ENCODE measurements around the gene ZNF157. TPM values are rescaled to one million over a fixed set of nuclear protein-coding genes. Genes with fewer than 3 reads are reported as not detected.

Gene ZNF157
- total and polyA plus RNA-seq, 10 of the 15 experiments (the other 5 are each of a cell fraction or from before 2014, with no cell fraction given), result 0.05 to 0.18 (median 0.12) TPM; not detected in 4

- TF ChIP-seq IRF5 (IDR thresholded peaks at IDR 0.05; ENCODE audit: borderline replicate concordance) (no peak), RCOR1 (conservative IDR thresholded peaks at IDR 0.05; ENCODE audit: low read depth, low read length) (0 out of 2 replicates have a peak, but pooled peaks have one; percentile 60), SIX5 (IDR thresholded peaks at IDR 0.05; ENCODE audit: low read depth, low read length, severe bottlenecking) (peak; percentile 66), HCFC1 (IDR thresholded peaks at IDR 0.05; ENCODE audit: low read length) (peak; percentile 72), CHD1 (IDR thresholded peaks at IDR 0.05; ENCODE audit: low read depth, low read length) (peak; percentile 95; the same call in 1 of the 2 replicates), JUND (IDR thresholded peaks at IDR 0.05; ENCODE audit: low read depth, low read length) (peak; percentile 87), NBN (IDR thresholded peaks at IDR 0.05) (0 out of 2 replicates have a peak, but pooled peaks have one; percentile 43), SKIL (IDR thresholded peaks at IDR 0.05; ENCODE audit: low read depth, poor library complexity, severe bottlenecking) (peak; percentile 25), ATF3 (IDR thresholded peaks at IDR 0.05; ENCODE audit: borderline replicate concordance, extremely low read depth, low read depth, low read length) (no peak), PML (IDR thresholded peaks at IDR 0.05; ENCODE audit: low read length) (no peak), SP1 (IDR thresholded peaks at IDR 0.05; ENCODE audit: low read depth, low read length) (peak; percentile 31), STAT1 (conservative IDR thresholded peaks at IDR 0.05) (0 out of 2 replicates have a peak, but pooled peaks have one; percentile 16), WRNIP1 (IDR thresholded peaks at IDR 0.05; ENCODE audit: borderline replicate concordance, low read depth, low read length) (no peak), BCLAF1 (IDR thresholded peaks at IDR 0.05) (peak; percentile 82), DPF2 (IDR thresholded peaks at IDR 0.05) (no peak), FOXK2 (IDR thresholded peaks at IDR 0.05) (peak; percentile 95), PKNOX1 (IDR thresholded peaks at IDR 0.05) (peak; percentile 76)
Observed at GRCh38 chrX:47366041-47366722, 4.2 kb upstream of the ZNF157 start (continued).
